SK-N-SH (cell line): Measurements from ENCODE around the gene GABARAPL2.

Experiments used
- TF ChIP-seq, protein P1 (sequence below): IDR thresholded peaks from 2 replicates; pipeline ENCODE4 v1.6.1; 2012; ENCODE audit warnings: mild to moderate bottlenecking, low read depth, low read length, moderate library complexity
- TF ChIP-seq, protein P2 (sequence below): fragments of 150-350 bp; IDR thresholded peaks from 2 replicates; pipeline ENCODE4 v1.6.1; 2016; ENCODE audit warnings: mild to moderate bottlenecking, low read depth, low read length

DNA sequence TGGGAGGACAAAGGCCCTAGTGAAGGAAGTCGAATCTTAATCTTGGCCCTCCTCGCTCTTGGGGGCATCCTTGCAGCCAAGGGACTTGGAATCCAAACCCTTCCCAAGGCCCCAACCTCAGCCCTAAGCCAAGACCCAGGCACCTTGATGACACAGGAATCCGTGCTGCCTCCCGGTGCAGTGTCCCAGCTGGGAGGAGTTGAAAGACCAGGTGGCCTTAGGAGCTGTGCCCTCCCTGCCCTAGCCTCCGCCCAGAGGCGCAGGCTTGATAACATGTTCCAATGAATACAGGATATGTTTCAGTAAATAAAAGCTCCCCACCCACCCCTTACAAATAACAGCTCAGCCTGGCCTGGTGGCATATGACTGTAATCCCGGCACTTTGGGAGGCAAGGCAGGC lies 30.3 kb upstream of the GABARAPL2 start, which contains the start of gene CHST5:
- TF ChIP-seq, protein P1, sequence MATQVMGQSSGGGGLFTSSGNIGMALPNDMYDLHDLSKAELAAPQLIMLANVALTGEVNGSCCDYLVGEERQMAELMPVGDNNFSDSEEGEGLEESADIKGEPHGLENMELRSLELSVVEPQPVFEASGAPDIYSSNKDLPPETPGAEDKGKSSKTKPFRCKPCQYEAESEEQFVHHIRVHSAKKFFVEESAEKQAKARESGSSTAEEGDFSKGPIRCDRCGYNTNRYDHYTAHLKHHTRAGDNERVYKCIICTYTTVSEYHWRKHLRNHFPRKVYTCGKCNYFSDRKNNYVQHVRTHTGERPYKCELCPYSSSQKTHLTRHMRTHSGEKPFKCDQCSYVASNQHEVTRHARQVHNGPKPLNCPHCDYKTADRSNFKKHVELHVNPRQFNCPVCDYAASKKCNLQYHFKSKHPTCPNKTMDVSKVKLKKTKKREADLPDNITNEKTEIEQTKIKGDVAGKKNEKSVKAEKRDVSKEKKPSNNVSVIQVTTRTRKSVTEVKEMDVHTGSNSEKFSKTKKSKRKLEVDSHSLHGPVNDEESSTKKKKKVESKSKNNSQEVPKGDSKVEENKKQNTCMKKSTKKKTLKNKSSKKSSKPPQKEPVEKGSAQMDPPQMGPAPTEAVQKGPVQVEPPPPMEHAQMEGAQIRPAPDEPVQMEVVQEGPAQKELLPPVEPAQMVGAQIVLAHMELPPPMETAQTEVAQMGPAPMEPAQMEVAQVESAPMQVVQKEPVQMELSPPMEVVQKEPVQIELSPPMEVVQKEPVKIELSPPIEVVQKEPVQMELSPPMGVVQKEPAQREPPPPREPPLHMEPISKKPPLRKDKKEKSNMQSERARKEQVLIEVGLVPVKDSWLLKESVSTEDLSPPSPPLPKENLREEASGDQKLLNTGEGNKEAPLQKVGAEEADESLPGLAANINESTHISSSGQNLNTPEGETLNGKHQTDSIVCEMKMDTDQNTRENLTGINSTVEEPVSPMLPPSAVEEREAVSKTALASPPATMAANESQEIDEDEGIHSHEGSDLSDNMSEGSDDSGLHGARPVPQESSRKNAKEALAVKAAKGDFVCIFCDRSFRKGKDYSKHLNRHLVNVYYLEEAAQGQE: no peak
- TF ChIP-seq, protein P2, sequence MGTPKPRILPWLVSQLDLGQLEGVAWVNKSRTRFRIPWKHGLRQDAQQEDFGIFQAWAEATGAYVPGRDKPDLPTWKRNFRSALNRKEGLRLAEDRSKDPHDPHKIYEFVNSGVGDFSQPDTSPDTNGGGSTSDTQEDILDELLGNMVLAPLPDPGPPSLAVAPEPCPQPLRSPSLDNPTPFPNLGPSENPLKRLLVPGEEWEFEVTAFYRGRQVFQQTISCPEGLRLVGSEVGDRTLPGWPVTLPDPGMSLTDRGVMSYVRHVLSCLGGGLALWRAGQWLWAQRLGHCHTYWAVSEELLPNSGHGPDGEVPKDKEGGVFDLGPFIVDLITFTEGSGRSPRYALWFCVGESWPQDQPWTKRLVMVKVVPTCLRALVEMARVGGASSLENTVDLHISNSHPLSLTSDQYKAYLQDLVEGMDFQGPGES: no peak
